Measurements from ENCODE around the gene QKI.

The QKI gene

GRCh38 chr6:163599684-163600083, 185.2 kb downstream of the QKI start:
- H3K4me3 ChIP-seq (ENCODE audit: low read length), result no peak overlapping the region
- no peaks in the 10 kb centered on the region for H3K4me1 ChIP-seq (ENCODE audit: control insufficient read depth, insufficient read depth, low read length)
- H3K9me3 ChIP-seq (ENCODE audit: control insufficient read depth, low read length), result no peaks in the 10 kb centered on the region
- H3K9ac ChIP-seq (ENCODE audit: low read length), result no peak overlapping the region
- no peaks in the 10 kb centered on the region for H3K27me3 ChIP-seq (ENCODE audit: control insufficient read depth, insufficient read depth, low read length)
- H3K36me3 ChIP-seq (ENCODE audit: control insufficient read depth, insufficient read depth, low read length), result no peaks in the 10 kb centered on the region

- Histone ChIP-seq H3K9ac (ENCODE audit: low read length) (no peak overlapping the region), H3K4me1 (ENCODE audit: control insufficient read depth, insufficient read depth, low read length) (no peaks in the 10 kb centered on the region), H3K9me3 (ENCODE audit: control insufficient read depth, low read length) (no peaks in the 10 kb centered on the region), H3K27me3 (ENCODE audit: control insufficient read depth, insufficient read depth, low read length) (no peaks in the 10 kb centered on the region), H3K36me3 (ENCODE audit: control insufficient read depth, insufficient read depth, low read length) (no peaks in the 10 kb centered on the region), H3K4me3 (ENCODE audit: low read length) (no peak overlapping the region)
These were observed 185.8 kb downstream of the QKI start for GRCh38 chr6:163600331-163600730.

- Histone ChIP-seq H3K27me3 (ENCODE audit: control insufficient read depth, insufficient read depth, low read length) (no peaks in the 10 kb centered on the region), H3K9me3 (ENCODE audit: control insufficient read depth, low read length) (no peaks in the 10 kb centered on the region), H3K4me3 (ENCODE audit: low read length) (no peak overlapping the region), H3K36me3 (ENCODE audit: control insufficient read depth, insufficient read depth, low read length) (no peaks in the 10 kb centered on the region), H3K4me1 (ENCODE audit: control insufficient read depth, insufficient read depth, low read length) (no peaks in the 10 kb centered on the region), H3K9ac (ENCODE audit: low read length) (no peak overlapping the region)
These were observed 186.3 kb downstream of the QKI start for GRCh38 chr6:163600781-163601180.

GRCh38 chr6:163602851-163603250, 188.3 kb downstream of the QKI start:
- H3K4me1 ChIP-seq (ENCODE audit: control insufficient read depth, insufficient read depth, low read length), result no peaks in the 10 kb centered on the region
- H3K36me3 ChIP-seq (ENCODE audit: control insufficient read depth, insufficient read depth, low read length), result no peaks in the 10 kb centered on the region
- H3K27me3 ChIP-seq (ENCODE audit: control insufficient read depth, insufficient read depth, low read length), result no peaks in the 10 kb centered on the region
- no peaks in the 10 kb centered on the region for H3K9me3 ChIP-seq (ENCODE audit: control insufficient read depth, low read length)
- H3K4me3 ChIP-seq (ENCODE audit: low read length), result no peak overlapping the region
- H3K9ac ChIP-seq (ENCODE audit: low read length), result no peak overlapping the region

- H3K4me1 ChIP-seq (ENCODE audit: control insufficient read depth, insufficient read depth, low read length), result no peaks in the 10 kb centered on the region
- H3K27me3 ChIP-seq (ENCODE audit: control insufficient read depth, insufficient read depth, low read length), result no peaks in the 10 kb centered on the region
- no peaks in the 10 kb centered on the region for H3K36me3 ChIP-seq (ENCODE audit: control insufficient read depth, insufficient read depth, low read length)
- no peak overlapping the region for H3K9ac ChIP-seq (ENCODE audit: low read length)
- H3K4me3 ChIP-seq (ENCODE audit: low read length), result no peak overlapping the region
- no peaks in the 10 kb centered on the region for H3K9me3 ChIP-seq (ENCODE audit: control insufficient read depth, low read length)
These were observed 188.9 kb downstream of the QKI start for GRCh38 chr6:163603395-163603794.

GRCh38 chr6:163605385-163606097, 191.0 kb downstream of the QKI start:
- Histone ChIP-seq H3K27me3 (ENCODE audit: control insufficient read depth, insufficient read depth, low read length) (no peaks in the 10 kb centered on the region), H3K9me3 (ENCODE audit: control insufficient read depth, low read length) (no peaks in the 10 kb centered on the region), H3K36me3 (ENCODE audit: control insufficient read depth, insufficient read depth, low read length) (no peaks in the 10 kb centered on the region), H3K9ac (ENCODE audit: low read length) (no peak overlapping the region), H3K4me3 (ENCODE audit: low read length) (no peak overlapping the region), H3K4me1 (ENCODE audit: control insufficient read depth, insufficient read depth, low read length) (no peaks in the 10 kb centered on the region)

- H3K36me3 ChIP-seq (ENCODE audit: control insufficient read depth, insufficient read depth, low read length), result no peaks in the 10 kb centered on the region
- no peaks in the 10 kb centered on the region for H3K27me3 ChIP-seq (ENCODE audit: control insufficient read depth, insufficient read depth, low read length)
- no peaks in the 10 kb centered on the region for H3K9me3 ChIP-seq (ENCODE audit: control insufficient read depth, low read length)
- no peak overlapping the region for H3K4me3 ChIP-seq (ENCODE audit: low read length)
- H3K4me1 ChIP-seq (ENCODE audit: control insufficient read depth, insufficient read depth, low read length), result no peaks in the 10 kb centered on the region
- H3K9ac ChIP-seq (ENCODE audit: low read length), result no peak overlapping the region
These were observed 193.3 kb downstream of the QKI start for GRCh38 chr6:163607792-163608191.

- Histone ChIP-seq H3K4me1 (ENCODE audit: control insufficient read depth, insufficient read depth, low read length) (no peaks in the 10 kb centered on the region), H3K9ac (ENCODE audit: low read length) (no peak overlapping the region), H3K27me3 (ENCODE audit: control insufficient read depth, insufficient read depth, low read length) (no peaks in the 10 kb centered on the region), H3K4me3 (ENCODE audit: low read length) (no peak overlapping the region), H3K9me3 (ENCODE audit: control insufficient read depth, low read length) (no peaks in the 10 kb centered on the region), H3K36me3 (ENCODE audit: control insufficient read depth, insufficient read depth, low read length) (no peaks in the 10 kb centered on the region)
These were observed 193.7 kb downstream of the QKI start for GRCh38 chr6:163608204-163608644.

GRCh38 chr6:163612200-163612599, 197.7 kb downstream of the QKI start:
- H3K9me3 ChIP-seq (ENCODE audit: control insufficient read depth, low read length), result no peaks in the 10 kb centered on the region

GRCh38 chr6:163613025-163613424, 198.5 kb downstream of the QKI start:
- Histone ChIP-seq H3K36me3 (ENCODE audit: control insufficient read depth, insufficient read depth, low read length) (no peaks in the 10 kb centered on the region), H3K9ac (ENCODE audit: low read length) (no peak overlapping the region), H3K4me3 (ENCODE audit: low read length) (no peak overlapping the region), H3K4me1 (ENCODE audit: control insufficient read depth, insufficient read depth, low read length) (no peaks in the 10 kb centered on the region), H3K27me3 (ENCODE audit: control insufficient read depth, insufficient read depth, low read length) (no peaks in the 10 kb centered on the region), H3K9me3 (ENCODE audit: control insufficient read depth, low read length) (no peaks in the 10 kb centered on the region)

More at GRCh38 chr6:163612200-163612599, 197.7 kb downstream of the QKI start:
- H3K36me3 ChIP-seq (ENCODE audit: control insufficient read depth, insufficient read depth, low read length), result no peaks in the 10 kb centered on the region
- H3K27me3 ChIP-seq (ENCODE audit: control insufficient read depth, insufficient read depth, low read length), result no peaks in the 10 kb centered on the region
- no peak overlapping the region for H3K9ac ChIP-seq (ENCODE audit: low read length)
- no peaks in the 10 kb centered on the region for H3K4me1 ChIP-seq (ENCODE audit: control insufficient read depth, insufficient read depth, low read length)
- H3K4me3 ChIP-seq (ENCODE audit: low read length), result no peak overlapping the region

GRCh38 chr6:163613668-163614067, 199.2 kb downstream of the QKI start:
- Histone ChIP-seq H3K27me3 (ENCODE audit: control insufficient read depth, insufficient read depth, low read length) (no peaks in the 10 kb centered on the region), H3K4me3 (ENCODE audit: low read length) (no peak overlapping the region), H3K9ac (ENCODE audit: low read length) (no peak overlapping the region), H3K4me1 (ENCODE audit: control insufficient read depth, insufficient read depth, low read length) (no peaks in the 10 kb centered on the region), H3K9me3 (ENCODE audit: control insufficient read depth, low read length) (no peaks in the 10 kb centered on the region), H3K36me3 (ENCODE audit: control insufficient read depth, insufficient read depth, low read length) (no peaks in the 10 kb centered on the region)

- Histone ChIP-seq H3K4me3 (ENCODE audit: low read length) (no peak overlapping the region), H3K4me1 (ENCODE audit: control insufficient read depth, insufficient read depth, low read length) (no peaks in the 10 kb centered on the region), H3K27me3 (ENCODE audit: control insufficient read depth, insufficient read depth, low read length) (no peaks in the 10 kb centered on the region), H3K36me3 (ENCODE audit: control insufficient read depth, insufficient read depth, low read length) (no peaks in the 10 kb centered on the region), H3K9ac (ENCODE audit: low read length) (no peak overlapping the region), H3K9me3 (ENCODE audit: control insufficient read depth, low read length) (no peaks in the 10 kb centered on the region)
These were observed 201.9 kb downstream of the QKI start for GRCh38 chr6:163616452-163616851.

- no peaks in the 10 kb centered on the region for H3K27me3 ChIP-seq (ENCODE audit: control insufficient read depth, insufficient read depth, low read length)
- H3K4me1 ChIP-seq (ENCODE audit: control insufficient read depth, insufficient read depth, low read length), result no peaks in the 10 kb centered on the region
- no peak overlapping the region for H3K9ac ChIP-seq (ENCODE audit: low read length)
- no peaks in the 10 kb centered on the region for H3K36me3 ChIP-seq (ENCODE audit: control insufficient read depth, insufficient read depth, low read length)
- H3K4me3 ChIP-seq (ENCODE audit: low read length), result no peak overlapping the region
- H3K9me3 ChIP-seq (ENCODE audit: control insufficient read depth, low read length), result no peaks in the 10 kb centered on the region
These were observed 203.0 kb downstream of the QKI start for GRCh38 chr6:163617549-163617948.

Measured in mucosa of stomach (tissue), 1 donor.